SKM-1 treated with dmso at 0.1 percent for 144 hours (cell line): ENCODE measurements around the gene SLC22A7.

Experiments
- DNase-seq: peaks from one replicate; lab custom pipeline; 2025; ENCODE audit not compliant: unreplicated experiment; lab: John Stamatoyannopoulos, UW

Gene SLC22A7, protein sequence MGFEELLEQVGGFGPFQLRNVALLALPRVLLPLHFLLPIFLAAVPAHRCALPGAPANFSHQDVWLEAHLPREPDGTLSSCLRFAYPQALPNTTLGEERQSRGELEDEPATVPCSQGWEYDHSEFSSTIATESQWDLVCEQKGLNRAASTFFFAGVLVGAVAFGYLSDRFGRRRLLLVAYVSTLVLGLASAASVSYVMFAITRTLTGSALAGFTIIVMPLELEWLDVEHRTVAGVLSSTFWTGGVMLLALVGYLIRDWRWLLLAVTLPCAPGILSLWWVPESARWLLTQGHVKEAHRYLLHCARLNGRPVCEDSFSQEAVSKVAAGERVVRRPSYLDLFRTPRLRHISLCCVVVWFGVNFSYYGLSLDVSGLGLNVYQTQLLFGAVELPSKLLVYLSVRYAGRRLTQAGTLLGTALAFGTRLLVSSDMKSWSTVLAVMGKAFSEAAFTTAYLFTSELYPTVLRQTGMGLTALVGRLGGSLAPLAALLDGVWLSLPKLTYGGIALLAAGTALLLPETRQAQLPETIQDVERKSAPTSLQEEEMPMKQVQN

DNA sequence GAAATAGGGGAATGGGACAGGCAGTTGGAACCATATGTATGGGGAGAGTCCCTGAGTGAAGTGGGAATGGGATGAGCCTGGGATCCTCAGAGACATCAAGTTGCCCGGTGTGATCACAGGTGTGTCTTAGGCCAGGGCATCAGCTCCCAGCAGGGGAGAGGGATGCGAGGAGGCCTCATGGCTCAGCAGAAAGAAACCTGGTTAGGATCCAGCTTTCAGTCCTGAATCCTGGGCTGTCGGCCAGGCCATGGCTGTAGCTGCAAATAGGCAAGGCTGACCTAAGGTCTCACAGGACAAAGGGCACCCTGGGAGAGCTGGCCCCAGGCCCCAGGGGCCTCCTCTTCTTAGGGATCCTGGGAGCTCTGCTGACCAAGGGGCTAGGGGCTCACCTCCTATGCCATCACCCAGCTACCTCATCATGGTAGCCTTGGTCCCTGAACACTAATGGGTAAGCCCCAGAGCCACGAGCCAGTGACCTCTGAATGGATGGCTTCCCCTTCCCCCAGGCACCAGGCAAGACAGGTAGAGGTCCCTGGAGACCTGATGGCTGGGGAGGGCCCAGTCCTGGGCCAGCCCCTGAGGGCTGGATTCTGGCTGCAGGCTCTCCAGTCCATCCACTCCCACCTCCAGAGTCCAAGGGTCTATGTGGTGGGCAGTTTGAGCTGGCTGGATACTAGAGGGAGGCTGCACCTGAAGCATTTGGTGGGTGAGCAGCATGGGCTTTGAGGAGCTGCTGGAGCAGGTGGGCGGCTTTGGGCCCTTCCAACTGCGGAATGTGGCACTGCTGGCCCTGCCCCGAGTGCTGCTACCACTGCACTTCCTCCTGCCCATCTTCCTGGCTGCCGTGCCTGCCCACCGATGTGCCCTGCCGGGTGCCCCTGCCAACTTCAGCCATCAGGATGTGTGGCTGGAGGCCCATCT lies at the start of gene SLC22A7:
TSS of gene SLC22A7 (plus strand) at position 617 of the 921 bp plus-strand sequence. CDS start at position 716, 99 bp downstream.
- no peak for DNase-seq

DNA sequence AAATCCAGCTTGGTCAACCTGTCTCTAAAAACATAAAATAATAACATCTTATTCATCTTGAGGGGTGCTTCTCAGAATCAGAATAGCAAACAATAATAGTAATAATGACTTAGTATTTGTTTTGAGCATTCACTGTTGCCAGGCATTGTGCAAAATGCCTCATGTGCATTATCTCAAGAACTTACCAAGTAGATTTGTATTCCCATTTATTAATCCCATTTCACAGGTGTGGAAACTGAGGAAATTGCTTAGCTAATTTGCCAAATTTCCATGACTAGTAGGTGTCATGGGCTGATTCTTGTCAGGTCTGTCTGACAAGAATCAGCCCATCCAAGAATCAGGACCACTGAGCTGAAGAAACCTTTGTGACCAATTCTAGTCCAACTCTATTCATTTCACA lies 49.3 kb upstream of the SLC22A7 start:
- no peak for DNase-seq

DNA sequence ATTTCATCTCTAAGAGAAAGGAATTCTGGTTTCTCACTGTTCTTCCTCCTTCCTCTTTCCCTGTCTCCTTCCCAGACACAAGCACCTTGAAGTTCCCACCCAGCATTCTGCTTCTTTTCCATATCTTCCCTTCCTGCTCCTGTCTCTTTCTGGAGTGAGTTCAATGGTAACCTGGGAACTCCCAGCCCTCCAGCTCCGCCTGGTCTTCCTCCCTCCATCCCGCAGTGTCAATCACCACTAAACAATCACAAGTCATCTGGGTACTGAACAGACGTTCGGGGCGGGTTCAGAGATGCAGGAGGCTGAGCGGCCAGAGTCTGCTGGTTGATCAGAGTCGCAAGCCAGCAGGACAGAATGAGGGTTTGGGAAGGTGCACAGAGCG lies 47.1 kb upstream of the SLC22A7 start:
- no peak for DNase-seq

DNA sequence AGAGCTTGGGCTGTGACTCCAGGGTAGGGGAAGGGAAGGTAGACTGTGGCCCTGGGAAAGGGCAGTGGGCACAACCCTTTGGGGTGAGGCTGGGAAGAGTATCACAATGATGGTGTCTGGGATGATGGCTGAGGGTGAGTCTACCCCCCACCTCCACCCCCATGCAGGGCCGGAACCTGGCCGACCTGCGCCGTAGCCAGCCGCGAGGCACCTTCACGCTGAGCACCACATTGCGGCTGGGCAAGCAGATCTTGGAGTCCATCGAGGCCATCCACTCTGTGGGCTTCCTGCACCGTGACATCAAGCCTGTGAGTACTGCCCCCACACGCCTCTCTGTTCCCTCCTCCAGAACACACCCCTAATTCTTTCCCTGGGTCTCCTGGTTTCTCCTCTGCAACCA lies 44.7 kb upstream of the SLC22A7 start:
- no peak for DNase-seq

DNA sequence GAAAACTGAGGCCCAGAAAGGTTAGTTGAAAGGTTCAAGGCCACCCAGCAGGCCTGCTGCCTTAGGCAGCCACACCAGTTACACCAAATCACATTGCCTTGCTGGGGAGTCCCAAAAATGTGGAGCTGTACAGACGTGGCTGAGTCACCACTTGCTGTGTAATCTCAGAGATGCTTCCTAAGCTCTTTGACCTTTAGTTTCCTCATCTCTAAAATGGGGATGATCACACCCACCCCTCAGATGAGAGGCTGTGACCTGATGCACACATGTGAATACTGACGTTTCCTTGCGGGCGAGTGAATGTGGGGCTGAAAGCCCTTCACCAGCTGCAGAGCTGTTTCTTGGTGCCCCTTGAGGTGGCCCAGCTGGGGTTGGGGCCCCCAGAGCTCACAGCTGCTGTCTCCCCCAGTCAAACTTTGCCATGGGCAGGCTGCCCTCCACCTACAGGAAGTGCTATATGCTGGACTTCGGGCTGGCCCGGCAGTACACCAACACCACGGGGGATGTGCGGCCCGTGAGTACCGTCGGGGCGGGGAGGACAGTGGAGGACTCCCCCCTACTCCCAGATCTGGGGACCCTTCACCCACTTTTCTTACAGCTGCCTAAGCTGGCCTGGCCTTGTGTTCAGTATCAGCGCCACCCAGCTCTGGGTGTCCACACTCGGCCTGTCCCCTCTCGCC lies 43.8 kb upstream of the SLC22A7 start:
- no peak for DNase-seq

DNA sequence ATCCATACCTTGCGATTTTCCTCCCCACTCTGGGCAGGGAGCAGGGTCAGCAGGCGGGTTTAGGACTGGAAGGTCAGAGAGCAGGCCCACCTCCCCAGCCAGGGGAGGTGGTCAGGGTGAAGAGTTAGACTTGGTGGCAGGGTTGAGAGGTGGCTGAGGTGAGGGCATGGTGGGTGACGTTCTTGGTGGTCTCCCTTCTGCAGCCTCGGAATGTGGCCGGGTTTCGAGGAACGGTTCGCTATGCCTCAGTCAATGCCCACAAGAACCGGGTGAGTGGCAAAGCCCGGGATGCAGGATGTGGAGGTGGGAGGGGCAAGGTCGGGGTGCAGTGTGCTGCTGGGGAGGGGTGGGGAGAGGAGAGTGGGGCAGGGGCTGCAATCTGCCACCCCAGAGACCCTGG lies 43.2 kb upstream of the SLC22A7 start:
- DNase-seq: no peak

DNA sequence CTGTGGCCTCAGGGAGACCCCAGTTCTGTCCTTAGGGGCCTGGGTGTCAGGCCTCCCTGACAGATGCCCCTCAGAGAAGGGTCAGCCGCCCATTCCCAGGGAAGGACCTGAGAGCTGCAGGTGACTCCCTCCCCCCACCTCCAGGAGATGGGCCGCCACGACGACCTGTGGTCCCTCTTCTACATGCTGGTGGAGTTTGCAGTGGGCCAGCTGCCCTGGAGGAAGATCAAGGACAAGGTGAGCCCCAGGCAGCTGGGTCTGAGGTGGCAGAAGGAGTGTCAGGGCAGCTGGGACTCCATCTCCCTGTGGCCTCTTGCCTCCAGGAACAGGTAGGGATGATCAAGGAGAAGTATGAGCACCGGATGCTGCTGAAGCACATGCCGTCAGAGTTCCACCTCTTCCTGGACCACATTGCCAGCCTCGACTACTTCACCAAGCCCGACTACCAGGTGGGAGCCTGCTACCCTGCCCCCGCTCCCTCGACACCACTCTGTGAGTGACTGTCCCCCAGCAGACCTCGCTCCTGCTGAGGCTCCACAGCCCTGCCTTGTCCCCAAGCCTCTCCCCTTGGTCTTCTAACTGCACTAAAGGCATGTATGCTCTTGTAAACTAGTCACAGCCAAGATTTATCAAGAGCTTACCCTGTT lies 42.5 kb upstream of the SLC22A7 start:
- no peak for DNase-seq

DNA sequence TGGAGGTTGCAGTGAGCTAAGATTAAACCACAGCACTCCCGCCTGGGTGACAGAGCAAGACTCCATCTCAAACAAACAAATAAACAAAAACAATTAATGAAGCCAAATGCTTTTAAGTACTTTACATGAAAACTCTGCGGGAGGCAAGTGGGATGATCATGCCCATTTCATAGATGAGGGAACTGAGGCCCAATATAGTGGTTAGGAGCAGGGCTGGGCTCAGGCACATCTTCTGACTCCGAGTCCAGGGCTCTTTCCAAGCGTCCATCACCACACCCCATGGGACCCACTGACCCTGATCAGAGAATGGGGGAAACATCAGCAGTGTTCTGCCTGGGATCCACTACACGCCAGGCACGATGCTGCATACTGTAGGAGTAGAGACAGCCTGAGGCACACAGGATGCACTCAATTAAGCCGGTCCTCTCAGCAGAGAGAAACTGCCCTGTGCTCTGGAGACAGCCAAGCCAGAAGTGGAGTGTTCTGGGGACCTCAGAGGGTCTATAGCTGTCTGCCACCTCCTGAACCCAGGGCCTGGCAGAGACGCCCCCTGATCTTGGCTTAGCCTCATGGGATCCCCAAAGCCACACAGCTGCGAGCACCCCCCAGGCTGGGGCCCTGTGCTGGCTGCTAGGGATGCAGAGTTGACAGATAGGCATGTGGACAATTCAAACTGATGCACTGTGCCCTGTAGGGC lies 41.2 kb upstream of the SLC22A7 start:
- no peak for DNase-seq

DNA sequence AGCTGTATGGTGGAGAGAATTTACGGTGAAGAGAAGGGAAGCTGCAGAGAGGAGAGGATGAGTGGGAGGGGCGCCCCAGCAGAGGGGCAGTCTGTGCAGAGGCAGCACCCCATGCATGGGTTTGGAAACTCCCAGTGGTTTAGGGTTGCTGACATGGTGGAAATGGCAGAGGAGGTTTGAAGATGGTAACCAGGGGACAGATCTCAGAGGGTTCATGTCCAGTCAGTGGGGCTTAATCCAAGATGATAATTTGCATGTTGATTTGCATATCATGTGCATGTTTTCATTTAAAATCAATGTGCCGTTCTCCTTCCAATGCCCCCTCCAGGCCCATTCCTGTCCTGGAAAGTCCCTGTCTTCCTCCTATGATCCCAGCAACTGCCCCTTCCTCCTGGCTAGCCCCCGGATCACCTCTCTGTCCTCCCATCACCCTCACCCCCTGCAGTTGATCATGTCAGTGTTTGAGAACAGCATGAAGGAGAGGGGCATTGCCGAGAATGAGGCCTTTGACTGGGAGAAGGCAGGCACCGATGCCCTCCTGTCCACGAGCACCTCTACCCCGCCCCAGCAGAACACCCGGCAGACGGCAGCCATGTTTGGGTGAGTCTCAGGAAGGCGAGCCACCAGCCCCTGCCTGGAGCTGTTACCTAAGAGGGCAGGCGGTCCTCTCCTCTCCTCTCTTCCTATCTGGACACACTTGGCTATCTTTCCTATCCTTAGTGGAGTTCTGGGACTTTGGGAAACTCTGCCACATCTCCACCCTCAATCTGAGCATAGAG lies 40.5 kb upstream of the SLC22A7 start:
- no peak for DNase-seq

DNA sequence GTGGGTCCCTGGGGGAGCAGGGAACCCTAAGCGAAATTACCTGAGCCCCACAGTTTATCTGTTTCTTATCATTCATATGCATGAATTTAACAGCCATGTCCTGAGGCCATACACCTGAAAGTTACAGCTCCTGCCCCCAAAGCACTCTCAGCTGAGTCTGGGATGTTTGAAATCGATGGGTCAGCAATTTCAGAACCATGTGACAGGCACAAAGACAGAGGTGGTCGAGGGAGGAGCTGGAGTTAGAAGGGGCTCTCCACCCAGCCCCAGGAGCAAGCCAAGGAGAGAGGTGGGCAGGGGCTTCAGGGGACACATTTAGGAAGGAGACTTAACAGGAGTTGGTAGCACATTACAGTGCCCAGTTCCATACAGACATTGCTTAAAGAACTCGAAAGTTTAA lies 39.9 kb upstream of the SLC22A7 start:
- DNase-seq: no peak

DNA sequence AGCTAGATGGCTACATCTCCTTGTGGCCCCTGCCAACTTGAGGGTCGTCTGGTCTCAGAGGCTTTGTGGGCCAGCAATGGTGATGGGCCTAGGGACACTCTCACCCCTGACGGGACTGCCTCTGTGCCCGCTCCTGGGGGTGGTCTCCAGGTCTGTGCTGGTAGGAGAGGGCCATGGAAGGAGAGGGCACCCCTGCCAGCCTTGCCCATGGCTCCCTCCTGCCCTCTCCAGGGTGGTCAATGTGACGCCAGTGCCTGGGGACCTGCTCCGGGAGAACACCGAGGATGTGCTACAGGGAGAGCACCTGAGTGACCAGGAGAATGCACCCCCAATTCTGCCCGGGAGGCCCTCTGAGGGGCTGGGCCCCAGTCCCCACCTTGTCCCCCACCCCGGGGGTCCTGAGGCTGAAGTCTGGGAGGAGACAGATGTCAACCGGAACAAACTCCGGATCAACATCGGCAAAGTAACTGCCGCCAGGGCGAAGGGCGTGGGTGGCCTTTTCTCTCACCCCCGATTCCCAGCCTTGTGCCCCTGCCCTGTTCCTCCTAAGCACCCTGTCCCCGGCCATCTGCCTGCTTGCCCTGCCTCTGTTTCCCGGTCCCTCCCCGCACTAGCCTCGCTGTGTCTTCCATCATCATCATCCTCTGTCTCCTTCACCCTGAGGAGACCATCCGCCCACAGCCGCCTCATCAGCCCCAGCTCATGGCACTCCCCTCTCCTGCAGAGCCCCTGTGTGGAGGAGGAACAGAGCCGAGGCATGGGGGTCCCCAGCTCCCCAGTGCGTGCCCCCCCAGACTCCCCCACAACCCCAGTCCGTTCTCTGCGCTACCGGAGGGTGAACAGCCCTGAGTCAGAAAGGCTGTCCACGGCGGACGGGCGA lies 39.0 kb upstream of the SLC22A7 start:
- no peak for DNase-seq

DNA sequence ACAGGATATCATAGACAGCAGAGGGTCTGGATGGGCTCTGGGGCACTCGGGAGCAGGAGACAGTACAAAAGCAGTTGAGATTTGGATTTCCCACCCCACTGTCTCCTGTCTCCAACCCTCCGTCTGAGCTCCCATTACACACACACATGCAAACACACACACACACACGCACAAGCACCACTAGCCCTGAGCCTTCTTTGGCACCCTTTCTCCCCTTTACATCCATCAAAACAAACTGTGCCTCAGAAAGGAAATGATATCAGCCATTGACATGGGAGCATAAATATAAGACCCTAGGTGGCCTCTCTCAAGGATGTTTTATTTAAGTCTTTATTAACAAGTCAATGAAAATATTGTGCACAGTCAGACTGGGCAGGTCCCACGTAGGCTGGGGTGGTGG lies 37.3 kb upstream of the SLC22A7 start:
- no peak for DNase-seq

DNA sequence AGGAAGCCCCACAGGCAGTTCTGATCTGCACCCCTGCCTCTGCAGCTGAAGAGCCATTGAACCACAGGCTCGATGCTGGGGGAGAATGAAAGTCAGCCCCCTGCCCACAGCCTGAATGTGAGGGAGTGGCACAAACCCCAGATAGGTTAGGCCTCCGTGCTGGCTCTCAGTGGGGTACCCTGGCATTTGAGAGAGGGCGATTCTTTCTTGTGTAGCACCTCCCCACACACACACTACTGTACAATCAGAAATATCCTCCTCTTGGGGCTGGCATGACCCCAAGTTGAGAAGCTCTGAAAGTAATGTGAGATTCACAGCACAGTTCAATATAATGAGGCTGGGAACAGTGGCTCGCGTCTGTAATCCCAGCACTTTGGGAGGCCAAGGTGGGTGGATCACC lies 36.9 kb upstream of the SLC22A7 start:
- DNase-seq: no peak

DNA sequence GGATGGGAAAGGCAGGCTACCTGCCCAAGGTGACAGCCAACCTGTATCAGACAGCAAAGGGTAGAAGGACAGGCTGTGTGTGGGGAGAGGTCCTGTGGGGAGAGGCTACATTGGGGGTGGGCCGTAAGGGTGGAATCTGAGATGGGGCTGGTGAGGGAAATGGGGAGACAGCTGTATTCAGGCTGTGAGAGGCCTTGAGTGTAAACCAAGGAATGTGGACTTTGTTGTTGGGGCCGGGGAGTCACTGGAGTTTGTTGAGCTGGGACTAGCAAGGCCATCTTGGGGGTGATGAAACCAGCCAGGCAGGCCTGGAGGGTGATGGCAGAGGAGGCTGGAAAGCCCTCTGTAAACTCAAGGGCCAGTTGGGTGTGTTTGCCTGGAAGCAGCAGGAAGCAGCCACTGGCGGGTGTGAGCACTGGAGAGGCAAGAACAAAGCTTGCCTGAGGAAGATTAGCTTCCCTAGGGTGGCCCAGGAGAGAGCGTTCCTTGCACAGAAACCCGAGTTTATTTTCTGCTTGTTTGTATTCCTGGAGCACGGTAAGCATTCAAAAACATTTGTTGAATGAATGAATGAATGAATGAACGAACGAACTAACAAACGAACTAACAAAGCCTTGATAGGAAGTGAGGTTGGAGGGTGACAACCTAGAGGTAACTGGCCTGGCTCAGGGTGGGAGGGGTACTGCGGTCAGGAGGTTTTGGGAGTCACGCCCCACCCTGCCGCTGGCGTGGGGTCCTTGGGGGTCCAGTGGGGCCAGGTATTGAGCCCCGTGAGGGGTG lies 35.9 kb upstream of the SLC22A7 start:
- no peak for DNase-seq

DNA sequence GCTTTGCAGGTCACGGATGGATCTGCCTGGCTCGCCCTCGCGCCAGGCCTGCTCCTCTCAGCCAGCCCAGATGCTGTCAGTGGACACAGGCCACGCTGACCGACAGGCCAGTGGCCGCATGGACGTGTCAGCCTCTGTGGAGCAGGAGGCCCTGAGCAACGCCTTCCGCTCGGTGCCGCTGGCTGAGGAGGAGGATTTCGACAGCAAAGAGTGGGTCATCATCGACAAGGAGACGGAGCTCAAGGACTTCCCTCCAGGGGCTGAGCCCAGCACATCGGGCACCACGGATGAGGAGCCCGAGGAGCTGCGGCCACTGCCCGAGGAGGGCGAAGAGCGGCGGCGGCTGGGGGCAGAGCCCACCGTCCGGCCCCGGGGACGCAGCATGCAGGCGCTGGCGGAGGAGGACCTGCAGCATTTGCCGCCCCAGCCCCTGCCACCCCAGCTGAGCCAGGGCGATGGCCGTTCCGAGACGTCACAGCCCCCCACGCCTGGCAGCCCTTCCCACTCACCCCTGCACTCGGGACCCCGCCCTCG lies 35.2 kb upstream of the SLC22A7 start:
- no peak for DNase-seq

DNA sequence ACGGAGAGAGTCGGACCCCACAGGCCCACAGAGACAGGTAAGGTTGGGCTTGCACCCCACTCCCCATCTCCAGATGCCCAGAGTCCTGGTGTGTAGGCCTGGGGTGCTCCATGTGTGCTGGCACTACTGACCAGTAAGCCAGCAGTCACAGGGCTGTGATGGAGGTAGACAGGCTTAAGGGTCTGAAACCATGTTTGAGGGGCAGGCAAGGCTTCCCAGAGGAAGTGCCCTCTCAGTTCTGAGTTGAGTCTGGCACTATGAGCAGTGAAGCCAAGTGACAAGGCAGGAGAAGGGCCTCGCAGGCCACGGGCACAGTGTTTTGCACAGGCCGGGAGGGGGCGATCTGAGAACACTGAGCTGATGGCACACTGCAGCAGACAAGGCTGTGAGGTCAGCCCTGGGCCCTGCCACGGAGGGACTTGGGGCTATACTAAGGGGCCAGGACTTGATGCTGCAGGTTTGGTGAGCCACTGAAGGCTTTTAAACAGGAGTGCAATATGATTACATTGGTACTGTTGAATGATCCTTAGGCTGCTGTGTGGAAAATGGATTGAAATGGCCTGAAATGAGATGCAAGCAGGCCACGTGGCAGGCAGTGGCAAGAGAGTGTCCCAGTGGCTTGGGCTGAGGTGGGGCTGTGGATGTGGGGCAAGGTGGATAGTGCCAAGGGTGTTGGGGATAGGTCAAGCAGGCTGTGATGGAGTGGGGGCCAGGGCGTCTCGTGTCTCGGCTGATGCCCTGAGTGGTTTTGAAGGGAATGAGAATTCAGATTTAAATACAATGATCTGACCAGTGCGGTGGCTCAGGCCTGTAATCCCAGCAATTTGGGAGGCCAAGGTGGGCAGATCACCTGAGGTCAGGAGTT lies 34.5 kb upstream of the SLC22A7 start:
- peak; percentile 79 for DNase-seq
